Midbrain (tissue), 1 donor: Measurements from ENCODE around the gene ADGRB2.

Source experiments
- DNase-seq: peaks from one replicate; lab custom pipeline; 2025; lab: John Stamatoyannopoulos, UW

Gene ADGRB2

DNA sequence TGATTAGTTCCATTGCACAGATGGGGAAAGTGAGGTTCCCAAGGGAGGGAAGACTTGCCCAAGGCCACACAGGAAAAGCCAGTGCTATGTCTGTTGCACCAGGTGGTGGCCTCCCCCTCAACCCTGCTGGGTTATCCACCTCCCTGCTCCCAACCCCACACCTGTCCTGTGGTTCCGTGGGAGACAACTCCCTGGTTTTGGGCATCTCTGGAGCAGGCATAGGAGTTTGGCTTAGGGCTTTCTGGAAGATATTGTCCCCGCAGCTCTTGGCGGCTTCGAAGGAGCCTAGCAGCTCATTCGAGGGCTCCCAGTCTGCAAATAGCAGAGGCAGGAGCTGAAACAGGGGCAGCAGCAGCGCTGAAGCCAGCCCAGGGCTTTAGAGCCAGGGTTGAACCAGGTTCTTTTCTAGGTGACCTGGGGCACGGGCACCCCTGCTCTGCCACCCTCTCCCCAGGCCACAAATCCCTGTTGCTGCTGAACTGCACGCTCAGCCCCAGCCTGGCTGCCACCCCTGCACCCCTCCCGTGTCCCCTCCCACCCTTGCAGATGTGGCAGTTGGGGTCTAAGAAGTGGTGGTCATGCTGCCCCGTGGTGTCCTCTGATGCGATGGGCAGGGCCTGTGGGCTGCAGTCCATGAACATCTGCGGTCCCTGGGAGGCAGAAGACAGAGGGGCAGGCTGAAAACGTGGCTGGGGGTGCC lies 29.6 kb upstream of the ADGRB2 start:
- DNase-seq = no peak

DNA sequence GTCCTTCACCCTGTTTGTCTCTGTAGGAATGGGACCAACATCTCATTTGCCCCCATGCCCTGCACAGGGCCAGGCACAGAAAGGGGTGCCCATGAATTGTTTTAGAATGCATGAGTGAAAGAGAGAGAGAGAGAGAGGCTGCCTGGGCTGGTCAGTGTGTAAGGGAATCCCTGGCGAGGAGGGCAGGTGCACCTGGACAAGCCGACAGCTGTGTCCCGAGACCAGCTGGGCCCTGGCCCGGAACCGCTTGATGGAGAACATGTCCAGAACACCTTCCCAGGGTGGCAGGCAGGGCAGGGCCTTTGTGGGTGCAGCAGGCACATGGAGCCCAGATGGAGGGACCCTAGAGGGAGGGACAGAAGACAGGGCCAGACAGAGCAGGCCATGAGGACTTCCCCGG lies 28.9 kb upstream of the ADGRB2 start:
- DNase-seq = no peak

DNA sequence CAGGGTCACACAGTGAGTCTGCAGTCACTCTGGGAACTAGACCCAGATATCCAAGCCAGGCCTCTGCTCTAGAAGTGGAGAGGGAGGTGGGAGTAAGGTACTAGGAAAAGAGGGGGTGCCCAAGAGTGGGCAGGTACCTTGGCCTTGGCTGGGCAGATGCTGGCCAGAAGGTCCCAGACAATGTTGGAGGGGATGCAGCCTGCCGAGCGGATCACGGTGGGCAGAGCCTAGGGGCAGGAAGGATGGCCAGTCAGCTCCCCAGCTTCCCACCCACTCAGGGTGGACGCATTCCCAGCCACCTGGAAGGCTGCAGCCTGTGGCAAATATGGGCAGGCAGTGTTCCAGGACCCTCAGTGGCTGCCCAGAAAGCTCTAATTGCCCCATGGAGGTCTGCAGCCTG lies 28.4 kb upstream of the ADGRB2 start:
- DNase-seq = no peak

DNA sequence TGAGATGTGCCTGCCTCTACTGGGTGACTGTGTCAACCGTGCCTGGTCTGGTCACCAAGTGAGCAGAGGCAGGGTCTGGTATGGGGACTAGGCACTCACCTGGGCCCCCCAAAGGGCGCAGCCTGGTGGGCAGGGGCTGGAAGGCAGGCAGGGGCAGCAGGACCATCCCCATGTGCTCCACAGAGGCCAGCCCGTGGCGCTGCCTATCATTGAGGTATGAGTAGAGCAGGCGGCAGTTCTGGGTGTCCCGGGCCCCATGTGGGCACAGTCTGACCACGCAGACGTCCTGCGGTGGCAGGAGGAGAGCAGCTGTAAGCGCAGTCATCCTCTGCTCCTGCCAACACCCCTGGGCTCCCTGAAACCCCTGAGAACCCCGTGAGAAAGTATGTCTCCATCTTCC lies 28.0 kb upstream of the ADGRB2 start:
- no peak for DNase-seq

DNA sequence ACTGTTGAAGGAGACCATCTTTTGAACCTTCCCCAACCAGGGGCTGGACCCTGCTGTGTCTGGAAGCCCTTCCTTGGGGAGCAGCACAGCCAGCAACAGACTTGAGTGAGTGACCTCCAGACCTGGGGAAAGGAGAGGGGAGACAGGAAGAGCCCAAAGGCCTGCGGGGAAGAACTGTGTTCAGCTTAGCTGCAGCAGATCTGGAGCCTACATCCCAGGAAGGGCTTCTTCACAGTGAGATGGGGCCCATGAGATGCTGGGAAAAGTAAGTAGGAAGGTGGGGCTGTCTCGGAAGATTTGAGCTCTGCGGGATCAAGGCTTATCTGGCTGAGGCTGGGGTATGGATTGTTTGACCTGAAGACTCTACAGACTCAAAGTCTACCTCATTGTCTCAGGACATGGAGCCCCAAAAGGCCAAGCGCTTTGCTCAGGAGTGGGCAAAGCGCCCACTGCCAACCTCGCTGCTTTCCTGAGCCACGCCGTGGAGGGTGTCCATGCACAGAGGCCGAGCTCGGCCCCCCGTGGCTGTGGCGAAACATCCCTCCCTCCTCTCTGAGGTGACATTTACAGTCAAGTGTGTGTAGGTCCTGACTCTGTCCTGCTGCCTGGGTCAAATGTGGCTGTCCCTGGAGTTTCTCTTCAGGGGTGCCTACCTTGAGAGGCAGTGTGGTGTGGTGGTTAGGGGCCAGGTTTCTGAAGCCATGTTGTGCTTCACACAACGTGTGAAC lies 27.2 kb upstream of the ADGRB2 start:
- no peak for DNase-seq

DNA sequence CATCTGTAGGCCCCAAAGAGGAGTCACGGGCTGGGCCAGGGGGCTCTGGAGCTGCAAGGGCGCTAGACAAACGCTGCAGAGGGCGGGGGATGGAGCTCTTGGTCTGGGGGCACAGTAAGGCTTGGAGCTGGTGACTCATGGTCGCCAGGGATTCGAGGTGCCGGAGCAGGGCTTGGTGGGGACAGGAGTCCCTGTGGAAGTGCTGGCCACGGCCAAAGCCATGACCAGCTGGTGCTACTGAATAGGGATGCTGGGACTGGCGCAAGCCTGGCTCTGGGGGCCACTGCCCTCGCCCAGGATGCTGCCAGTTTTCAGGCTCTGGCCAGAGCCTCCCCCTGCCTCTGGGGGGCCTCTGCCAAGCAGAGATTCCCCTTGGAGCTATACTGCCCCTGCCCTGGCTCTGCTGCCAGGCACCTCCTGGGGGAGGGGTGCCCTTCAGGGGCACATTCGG lies 26.5 kb upstream of the ADGRB2 start:
- no peak for DNase-seq

DNA sequence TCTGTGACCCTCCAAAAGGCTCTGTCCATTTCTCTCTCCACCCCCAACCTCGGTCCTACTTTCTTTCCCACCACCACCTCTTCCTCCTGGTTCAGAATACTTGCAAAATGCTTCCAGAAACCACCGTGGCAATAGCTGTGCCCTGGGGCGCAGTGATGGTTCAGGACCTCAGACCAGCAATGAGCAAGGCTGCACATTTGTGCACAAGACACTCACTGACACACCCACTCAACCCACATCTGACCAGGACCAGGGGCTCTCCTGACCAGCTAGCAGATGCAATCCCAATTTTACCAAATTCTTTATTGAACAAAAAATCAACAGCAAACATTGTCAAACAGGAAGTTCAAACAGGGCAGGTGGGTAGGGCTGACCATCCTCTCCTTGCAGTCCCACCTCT lies 26.0 kb upstream of the ADGRB2 start:
- no peak for DNase-seq

DNA sequence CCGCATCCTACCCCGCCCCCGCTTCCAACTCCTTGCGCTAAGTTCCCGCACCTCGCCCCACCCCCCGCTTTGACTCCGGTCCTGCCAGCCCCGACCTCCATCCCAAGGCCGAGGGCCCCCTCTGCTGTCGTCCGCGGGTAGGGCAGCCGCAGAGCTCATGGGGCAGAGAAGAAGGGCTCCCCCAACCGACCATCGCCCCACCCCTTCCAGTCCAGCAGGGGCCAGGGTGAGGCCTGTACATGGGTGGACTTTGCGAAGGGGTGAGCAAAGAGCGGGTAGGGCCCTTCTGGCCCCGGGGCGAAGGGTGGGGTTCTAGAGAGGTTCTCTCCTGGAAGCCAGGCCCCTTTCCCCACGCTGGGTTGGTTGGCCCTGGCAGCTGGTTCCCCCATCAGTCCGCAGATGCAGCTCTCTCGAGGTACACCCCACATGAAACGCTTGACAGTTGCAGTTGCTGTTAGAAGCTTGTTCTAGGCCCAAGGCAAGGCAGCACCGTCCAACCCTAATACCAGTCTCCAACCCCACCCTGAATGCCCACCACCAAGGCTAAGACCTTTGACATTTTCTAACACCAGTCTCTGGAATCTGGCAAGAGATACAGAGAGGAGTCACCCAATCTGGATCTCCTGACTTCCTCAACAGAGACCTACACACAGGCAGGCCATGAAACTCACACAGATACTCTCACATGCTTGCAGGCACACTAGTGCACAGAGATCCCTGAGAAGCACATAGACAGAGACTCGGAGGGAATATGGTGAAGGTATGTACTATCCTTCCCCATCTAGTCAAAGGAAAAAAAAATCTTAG lies 25.3 kb upstream of the ADGRB2 start:
- DNase-seq = peak; percentile 94

DNA sequence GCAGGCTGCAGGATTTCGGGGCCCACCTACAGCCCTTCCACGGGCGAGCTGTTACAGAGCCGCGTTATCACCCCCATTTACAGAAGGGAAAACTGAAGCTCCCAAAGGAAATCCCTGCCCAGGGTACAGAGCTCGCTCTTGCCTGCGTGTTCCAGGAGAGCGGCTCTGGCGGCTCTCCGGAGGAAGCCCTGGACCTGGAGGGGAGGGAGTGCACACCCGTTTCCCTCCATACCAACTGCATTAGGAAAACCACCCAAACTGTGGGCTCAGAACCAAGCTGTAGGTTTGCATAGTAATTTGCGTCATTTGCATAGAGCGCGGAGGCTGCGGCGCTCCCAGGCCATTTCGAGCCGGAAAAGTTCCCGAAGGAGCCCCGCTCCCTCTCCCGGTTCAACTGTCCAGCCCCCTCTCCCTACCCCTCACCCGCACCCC lies 24.7 kb upstream of the ADGRB2 start:
- no peak for DNase-seq

DNA sequence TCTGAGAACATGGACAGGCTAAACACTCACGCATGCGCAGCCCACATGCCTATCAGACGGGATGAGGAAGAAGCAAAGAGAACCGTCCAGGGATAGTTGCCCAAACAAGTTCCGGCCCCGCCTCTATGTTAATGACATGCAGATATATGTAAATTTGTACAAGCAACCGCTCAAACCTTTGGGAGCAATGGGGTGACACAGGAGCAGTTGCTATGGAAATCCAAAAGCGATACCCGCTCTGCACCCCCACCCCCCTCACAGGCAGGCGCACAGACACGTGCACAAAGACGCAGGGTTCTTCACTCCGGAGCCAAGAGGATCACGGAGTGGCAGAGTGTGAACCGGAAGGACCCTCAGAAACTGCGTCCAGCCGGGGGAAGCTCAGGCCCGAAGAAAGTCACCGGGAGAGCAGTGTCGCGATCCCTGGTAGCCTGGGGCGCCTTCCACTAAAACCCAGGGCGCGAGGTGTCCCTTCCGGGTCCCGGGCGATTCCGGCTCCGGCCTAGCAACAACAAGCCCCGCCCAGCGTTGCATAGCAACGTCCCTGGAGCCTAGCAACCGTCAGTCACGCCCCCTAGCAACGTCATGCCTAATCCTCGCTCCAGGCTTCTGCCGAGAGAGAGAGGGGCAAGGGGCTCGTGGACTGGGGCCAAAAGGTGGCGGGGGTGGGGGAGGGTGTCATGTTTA lies 24.1 kb upstream of the ADGRB2 start:
- DNase-seq = peak; percentile 93

DNA sequence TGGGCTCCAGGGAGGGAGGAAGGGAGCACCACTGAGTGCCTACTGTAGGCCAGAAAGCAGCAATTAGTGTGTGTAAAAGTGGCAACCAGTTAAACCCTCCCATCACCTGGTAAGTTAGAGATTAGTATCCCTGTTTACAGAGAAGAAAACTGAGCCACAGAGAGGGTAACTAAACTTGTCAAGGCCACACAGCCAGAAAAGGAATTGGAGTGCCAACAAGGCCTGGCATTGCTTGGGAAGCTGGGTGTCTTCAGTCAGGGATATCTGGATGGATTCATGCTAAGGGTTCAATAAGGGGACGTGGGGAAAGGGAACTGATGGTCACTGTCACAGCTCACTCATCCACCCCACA lies 23.6 kb upstream of the ADGRB2 start:
- no peak for DNase-seq

DNA sequence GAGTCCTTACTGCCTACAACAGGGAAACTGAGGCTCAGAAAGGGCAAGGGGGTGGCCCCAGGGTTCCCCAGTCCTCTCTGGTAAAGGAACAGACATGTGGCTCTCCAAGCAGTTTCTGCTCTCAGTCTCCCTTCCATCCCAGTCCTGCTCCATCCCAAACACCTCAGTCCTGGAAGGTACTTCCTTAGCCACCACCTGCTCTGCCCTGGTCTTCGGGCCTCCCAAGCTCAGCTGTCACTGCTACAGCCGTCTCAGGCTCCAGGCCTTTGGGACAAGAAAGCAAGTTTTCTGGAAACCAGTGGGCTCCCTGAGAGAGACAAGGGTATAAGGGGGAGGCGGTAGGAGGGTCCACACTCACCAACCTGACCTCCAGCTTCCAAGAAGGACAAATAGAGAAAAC lies 23.1 kb upstream of the ADGRB2 start:
- DNase-seq = no peak

DNA sequence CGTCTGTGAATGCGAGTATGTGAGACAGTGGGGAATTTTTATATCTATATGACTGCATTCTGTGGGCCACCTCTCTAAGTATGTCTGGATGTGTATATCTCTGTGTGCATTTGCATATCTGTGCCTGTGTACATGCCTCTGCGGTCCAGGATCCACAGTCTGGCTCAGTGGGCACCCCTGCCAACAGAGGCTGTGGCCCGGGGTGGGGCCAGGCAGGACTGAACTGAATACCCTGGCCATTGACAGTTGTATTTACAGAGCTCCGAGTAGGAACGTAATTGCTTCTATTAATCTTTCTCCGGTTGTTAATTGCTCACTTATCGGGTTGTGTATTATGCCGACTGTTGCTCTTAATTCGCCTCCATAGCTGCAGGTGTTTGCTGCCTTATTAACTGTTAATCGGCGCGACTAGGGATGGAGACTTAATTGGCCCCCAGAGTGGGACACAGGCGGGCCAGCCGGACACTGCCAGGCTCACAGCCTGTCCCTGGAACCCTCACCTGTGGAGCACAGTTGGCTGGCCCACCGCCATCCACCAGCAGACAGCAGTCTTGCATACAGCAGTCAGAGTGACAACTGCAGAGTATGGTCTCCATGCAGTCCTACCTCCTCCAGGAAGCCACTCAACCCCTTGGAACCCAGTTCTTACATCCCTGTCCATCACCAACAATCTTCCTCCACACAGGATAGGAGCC lies 22.4 kb upstream of the ADGRB2 start:
- no peak for DNase-seq

DNA sequence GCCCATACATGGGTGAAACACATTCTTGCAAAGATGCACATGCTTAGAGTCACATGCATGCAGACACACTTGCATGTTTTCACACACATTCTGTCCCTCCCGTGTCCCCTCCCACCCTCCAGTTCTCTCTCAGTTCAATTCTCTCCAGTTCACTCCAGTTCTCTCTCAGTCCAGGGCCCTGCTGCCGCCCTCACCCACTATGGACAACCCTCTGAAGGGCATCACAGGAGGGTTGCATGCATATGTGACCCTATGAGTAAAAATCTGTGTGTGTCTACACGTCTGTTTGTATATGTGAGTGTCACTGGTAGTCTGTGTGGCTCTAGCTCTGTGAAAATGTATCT lies 21.8 kb upstream of the ADGRB2 start:
- DNase-seq = no peak

DNA sequence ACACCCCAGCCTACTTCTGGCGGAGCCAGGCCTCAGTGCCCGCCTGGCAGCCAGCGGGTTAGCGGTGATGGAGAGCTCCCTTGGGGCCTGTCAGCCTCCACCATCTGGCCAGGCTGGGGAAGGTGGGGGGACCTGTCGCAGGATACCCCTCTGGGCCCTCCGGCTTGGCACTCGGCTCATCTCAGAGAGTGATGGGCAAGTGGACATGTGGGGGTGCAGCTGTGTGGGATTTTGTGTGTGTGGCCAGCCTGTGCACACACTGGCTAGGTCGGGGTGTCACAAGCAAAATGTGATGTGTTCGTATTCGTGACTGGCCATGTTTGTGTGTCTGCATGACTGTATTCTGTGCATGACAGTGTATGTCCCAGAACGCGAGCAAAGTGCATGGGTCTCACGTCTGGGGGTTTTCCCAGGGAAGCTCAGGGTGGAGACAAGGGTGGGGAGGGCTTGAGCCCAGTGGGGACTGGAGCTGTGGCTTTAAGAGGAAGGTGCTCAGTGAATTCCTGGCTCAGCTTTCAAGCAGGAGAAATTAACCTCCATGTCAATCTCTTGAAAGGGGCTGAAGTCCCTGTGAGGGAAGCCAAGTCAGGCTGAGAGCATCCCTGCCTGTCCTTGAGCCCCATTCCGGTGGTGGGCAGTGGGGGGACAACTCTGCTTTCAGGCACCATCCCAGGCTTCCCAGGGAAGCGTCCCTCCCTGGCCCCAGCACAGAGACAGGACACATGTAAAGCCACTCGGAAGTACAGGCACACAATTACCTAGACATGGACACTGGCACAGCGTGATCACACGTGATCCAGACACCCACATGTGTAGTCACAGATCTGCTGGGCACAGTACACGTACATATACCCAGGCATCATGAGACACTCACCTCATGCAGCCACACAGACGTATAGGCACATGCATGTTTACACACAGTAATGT lies 21.1 kb upstream of the ADGRB2 start:
- DNase-seq = no peak

DNA sequence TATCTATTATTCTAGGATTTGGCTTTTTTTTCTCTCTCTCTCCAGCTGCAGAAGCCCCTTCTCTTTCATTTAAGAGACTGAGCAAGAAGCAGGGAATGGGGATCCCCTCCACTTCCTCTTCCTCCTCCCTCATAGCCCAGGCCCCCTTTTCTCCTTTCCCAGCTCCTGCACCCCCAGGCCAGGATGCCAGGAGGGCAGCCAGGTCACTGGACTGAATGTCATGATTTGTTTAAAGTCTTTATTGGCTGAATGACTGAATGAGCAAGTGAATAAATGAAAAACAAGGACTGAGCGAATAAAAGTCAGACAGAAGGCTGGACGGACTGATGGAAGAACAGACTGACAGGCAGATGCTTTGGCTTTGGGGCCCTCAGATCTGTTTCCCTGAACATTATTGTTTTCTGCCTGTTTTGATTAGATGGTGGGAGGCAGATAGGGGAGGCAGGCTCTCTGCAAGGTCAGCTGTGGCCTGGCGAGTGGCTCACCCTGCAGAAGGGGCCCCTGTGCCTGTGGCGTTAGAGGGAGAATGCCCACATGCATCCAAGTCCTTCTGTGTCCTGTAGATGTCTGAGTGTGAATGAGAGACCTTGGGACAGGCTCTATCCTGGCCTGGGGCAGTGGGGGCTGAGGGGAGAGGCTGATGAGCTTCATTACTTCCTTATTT lies 20.3 kb upstream of the ADGRB2 start:
- DNase-seq = no peak

DNA sequence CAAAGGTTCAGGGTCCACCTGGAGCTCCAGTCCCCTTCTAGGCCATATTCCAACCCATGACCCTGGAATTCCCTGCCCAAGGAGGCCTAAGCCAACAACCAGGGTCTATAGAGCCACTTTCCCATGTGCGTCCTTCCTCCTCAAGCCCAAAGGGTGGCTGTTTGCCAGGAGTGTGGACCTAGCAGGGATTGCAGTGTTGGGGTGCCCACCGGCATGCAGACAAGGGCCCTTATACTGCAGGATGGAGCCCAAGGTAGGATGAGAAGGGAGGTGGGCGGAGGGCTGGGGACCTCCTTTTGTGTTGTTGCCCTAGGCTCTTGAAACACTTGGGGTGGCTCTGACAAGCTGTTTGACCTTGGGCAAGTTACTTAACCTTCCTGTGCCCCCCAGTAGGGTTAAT lies 19.7 kb upstream of the ADGRB2 start:
- no peak for DNase-seq

DNA sequence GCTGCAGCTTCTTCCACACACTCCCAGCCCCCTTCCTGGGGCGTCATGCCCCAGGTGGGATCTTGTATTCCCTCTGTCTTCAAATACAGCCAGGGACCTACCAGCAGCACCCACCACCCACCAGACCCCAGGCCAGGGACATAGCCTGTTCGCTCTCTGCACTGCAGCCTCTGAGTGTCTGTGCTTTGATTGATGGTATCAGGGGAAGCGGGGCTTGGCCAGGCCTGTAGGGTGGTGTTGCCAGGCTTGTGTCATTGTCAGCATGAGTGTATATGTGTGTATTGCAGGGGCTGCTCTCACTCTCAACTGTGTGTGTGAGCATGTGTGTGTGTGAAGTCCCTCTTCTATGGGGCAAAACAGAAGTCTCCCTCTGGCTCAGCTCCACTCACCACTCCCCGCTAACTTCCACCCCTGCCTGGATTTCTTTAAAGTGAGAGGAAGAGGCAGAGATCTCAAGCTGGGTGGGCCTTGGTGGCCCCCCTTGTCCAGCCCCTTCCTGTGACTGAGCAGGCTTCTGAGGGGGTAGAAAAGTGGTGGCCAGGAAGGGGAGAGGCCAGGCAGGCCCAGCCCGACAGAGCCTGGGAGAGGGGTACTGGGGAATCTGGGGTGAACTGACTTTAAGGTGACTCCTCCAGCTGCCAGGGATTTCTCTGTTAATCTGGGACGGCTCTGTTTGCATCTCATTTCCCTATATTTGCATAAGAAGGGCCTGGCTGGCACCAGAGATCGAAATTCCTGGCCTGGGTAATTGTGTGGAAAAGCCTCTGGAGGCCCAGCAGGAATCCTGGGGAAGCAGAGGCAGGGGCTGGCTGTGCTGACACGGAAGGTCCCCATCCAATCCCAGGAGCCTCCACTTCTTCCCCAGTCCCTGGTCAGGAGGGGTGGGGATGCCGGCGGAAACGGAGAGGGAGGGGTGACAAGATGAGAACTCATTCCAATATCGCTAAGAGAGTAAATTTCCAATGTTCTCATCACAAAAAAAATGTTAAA lies 18.6 kb upstream of the ADGRB2 start:
- no peak for DNase-seq
